ENCODE measurements around the gene C2CD4D. TPM values are rescaled to one million over a fixed set of nuclear protein-coding genes. Genes with fewer than 3 reads are reported as not detected.

C2CD4D gene
- total RNA-seq, 5 donors from 2014 or later (not counting 1 experiment from before 2014, with no cell fraction given) = 0.26 to 1.1 (median 0.85) TPM

DNA sequence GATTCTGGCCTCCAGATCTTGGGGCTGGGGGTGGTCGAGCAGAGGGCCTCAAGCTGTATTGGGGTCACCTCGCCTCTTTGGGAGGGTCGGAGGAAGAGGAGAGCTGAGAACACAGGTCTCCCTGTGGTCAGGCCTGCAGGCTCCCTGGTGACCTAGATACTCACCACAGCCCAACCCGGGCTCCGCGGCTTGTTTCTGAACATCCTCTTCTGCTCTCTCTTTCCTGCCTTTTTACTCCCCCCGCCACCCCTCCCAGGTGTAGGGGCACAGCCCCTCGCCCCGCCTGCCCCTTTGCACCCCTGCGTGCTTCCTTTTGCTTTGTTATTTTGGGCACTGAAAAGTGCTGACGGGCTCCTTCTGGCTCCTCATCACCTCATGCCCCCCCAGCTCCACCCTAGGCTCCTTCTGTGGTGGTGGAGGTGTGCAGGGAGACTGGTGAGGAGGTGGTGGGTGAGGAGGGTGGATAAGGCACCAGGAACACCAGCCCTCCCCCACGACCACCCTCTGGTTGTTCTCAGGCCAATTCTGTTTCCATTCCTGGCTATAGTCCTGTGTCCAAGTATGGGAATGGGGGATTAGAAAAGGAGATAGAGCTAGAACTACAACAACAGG is 23.8 kb downstream of the C2CD4D start:
- DNase-seq (peak; percentile 36 to 71 (median 54)), ATAC-seq (replicated peaks in 1 of 4) (peak; percentile 71 to 92 (median 84))
- ChIA-PET POLR2A (interaction anchor here in 1 of 2 donors (1.0 kb wide), 1 partner anchor 488 kb away, joined by 3 read pairs; no protein-coding TSS in a partner anchor), CTCF (no interaction called here)
- WGBS (ENCODE audit: insufficient coverage) = 0% methylated on average over 3 of the region's 12 CpGs
- H3K36me3 Mint-ChIP-seq = no peaks in the 10 kb centered on the region
- peak overlapping the region; percentile 69 for H3K27ac ChIP-seq (ENCODE audit: low read length)
- no peaks in the 10 kb centered on the region for H3K27me3 Mint-ChIP-seq
- no peaks in the 10 kb centered on the region for H3K36me3 ChIP-seq (ENCODE audit: control insufficient read depth in 2 of 2, extremely low read depth in 1 of 2, insufficient read depth in 1 of 2, low read length in 1 of 2)
- H3K4me1 Mint-ChIP-seq = peaks cover 37 to 83% (median 64%) of the 10 kb centered on the region in 3 donors
- no peaks in the 10 kb centered on the region for H3K9me3 ChIP-seq
- peak overlapping the region; percentile 37 to 61 (median 39) for H3K4me3 Mint-ChIP-seq
- H3K27me3 ChIP-seq (replicated peaks in 1 of 2; ENCODE audit: control insufficient read depth in 2 of 2, extremely low read depth in 1 of 2, insufficient read depth in 2 of 2, low read length in 1 of 2) = peaks cover 0 to 6% of the 10 kb centered on the region in 2 experiments
- H3K4me3 ChIP-seq (ENCODE audit: control insufficient read depth in 1 of 2, extremely low read depth in 1 of 2, low read length in 1 of 2) = no peak overlapping the region
- H3K27ac Mint-ChIP-seq = peak overlapping the region; percentile 83 to 92
- peaks cover 12 to 76% of the 10 kb centered on the region in 2 experiments for H3K4me1 ChIP-seq (ENCODE audit: control insufficient read depth in 1 of 2, extremely low read depth in 1 of 2, insufficient read depth in 2 of 2, low read length in 2 of 2)
- no peaks in the 10 kb centered on the region for H3K9me3 Mint-ChIP-seq

DNA sequence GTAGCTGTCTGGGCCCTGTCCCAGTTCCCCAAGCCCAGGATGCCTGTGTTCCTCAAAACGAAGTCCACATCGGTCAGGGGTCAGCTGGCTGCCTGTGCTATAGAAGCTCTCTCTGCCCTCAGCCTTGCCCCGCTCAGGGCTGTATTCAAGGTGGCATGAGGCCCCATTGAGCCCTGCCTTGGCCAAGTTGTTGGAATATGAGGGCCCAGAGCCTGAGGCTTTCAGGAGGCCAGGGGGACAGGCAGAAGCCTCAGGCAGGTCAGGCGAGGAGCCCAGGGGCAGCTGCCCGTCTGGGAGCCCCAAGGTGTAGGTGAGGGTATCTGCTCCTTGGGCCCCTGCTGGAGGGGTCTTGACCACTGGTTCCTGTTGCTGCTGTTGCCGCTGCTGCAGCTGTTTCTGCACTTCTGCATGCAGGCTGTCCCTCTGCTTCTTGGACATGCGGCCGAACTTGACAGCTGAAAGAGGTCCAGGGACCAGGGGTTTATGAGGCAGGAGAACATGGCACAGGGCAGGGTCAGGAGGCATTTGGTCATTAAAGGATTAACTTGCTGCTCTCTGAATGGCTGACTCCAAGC is 24.6 kb downstream of the C2CD4D start:
- H3K27ac Mint-ChIP-seq = peak overlapping the region; percentile 83 to 92
- H3K36me3 ChIP-seq (ENCODE audit: control insufficient read depth in 2 of 2, extremely low read depth in 1 of 2, insufficient read depth in 1 of 2, low read length in 1 of 2) = no peaks in the 10 kb centered on the region
- no peaks in the 10 kb centered on the region for H3K27me3 Mint-ChIP-seq
- no peak overlapping the region for H3K4me3 ChIP-seq (ENCODE audit: control insufficient read depth in 1 of 2, extremely low read depth in 1 of 2, low read length in 1 of 2)
- peaks cover 0 to 6% of the 10 kb centered on the region in 2 experiments for H3K27me3 ChIP-seq (replicated peaks in 1 of 2; ENCODE audit: control insufficient read depth in 2 of 2, extremely low read depth in 1 of 2, insufficient read depth in 2 of 2, low read length in 1 of 2)
- DNase-seq = no peak
- WGBS (ENCODE audit: insufficient coverage) = 81% methylated on average over 8 of the region's 8 CpGs
- peaks cover 12 to 68% of the 10 kb centered on the region in 2 experiments for H3K4me1 ChIP-seq (ENCODE audit: control insufficient read depth in 1 of 2, extremely low read depth in 1 of 2, insufficient read depth in 2 of 2, low read length in 2 of 2)
- POLR2A ChIA-PET = interaction anchor here in 1 of 2 donors (0.7 to 0.8 kb wide), 2 partner anchors 13 to 222 kb away, joined by 3 read pairs; no protein-coding TSS in a partner anchor
- H3K9me3 ChIP-seq = no peaks in the 10 kb centered on the region
- H3K9me3 Mint-ChIP-seq = no peaks in the 10 kb centered on the region
- H3K4me1 Mint-ChIP-seq = peaks cover 32 to 76% (median 56%) of the 10 kb centered on the region in 3 donors
- H3K36me3 Mint-ChIP-seq = no peaks in the 10 kb centered on the region
- H3K27ac ChIP-seq (ENCODE audit: low read length) = peak overlapping the region; percentile 37
- H3K4me3 Mint-ChIP-seq = peak overlapping the region in 1 of 3 donors; percentile 61
- CTCF ChIA-PET = no interaction called here
- no peak for ATAC-seq (replicated peaks in 1 of 4)

DNA sequence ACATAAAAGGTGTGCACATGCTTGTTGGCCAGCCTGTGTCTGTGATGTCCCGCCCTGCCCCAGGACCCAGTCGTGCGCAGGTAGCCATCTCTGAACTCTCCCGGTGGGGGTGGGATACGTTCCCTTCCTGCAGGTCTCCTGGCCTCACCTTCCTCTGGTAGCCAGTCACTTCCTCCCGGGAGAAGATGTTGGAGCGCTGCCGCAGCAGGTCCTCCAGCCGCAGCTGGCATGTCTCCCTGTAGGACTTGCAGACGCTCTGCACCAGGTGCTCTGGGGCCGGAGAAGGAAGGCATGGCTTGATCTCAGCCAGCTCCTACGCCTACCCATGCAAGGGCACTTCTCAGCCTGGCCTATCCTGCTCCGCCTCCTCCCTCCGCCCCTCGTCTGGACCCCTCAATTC is 25.2 kb downstream of the C2CD4D start:
- ATAC-seq (replicated peaks in 1 of 4) (no peak), DNase-seq (no peak)
- Mint-ChIP-seq H3K4me1 (peaks cover 36 to 70% (median 50%) of the 10 kb centered on the region in 3 donors), H3K36me3 (no peaks in the 10 kb centered on the region), H3K27ac (peak overlapping the region in 1 of 2 donors; percentile 48), H3K4me3 (no peak overlapping the region), H3K27me3 (no peaks in the 10 kb centered on the region), H3K9me3 (no peaks in the 10 kb centered on the region)
- H3K4me1 ChIP-seq (ENCODE audit: control insufficient read depth in 1 of 2, extremely low read depth in 1 of 2, insufficient read depth in 2 of 2, low read length in 2 of 2) = peaks cover 12 to 62% of the 10 kb centered on the region in 2 experiments
- peaks cover 0 to 6% of the 10 kb centered on the region in 2 experiments for H3K27me3 ChIP-seq (replicated peaks in 1 of 2; ENCODE audit: control insufficient read depth in 2 of 2, extremely low read depth in 1 of 2, insufficient read depth in 2 of 2, low read length in 1 of 2)
- ChIA-PET POLR2A (interaction anchor here in 1 of 2 donors (0.8 kb wide), 1 partner anchor 13 kb away, joined by 3 read pairs; no protein-coding TSS in a partner anchor), CTCF (no interaction called here)
- H3K9me3 ChIP-seq = no peaks in the 10 kb centered on the region
- no peak overlapping the region for H3K4me3 ChIP-seq (ENCODE audit: control insufficient read depth in 1 of 2, extremely low read depth in 1 of 2, low read length in 1 of 2)
- H3K27ac ChIP-seq (ENCODE audit: low read length) = no peak overlapping the region
- H3K36me3 ChIP-seq (ENCODE audit: control insufficient read depth in 2 of 2, extremely low read depth in 1 of 2, insufficient read depth in 1 of 2, low read length in 1 of 2) = peaks cover 0 to 2% of the 10 kb centered on the region in 2 donors
- 92% methylated on average over 15 of the region's 15 CpGs for WGBS (ENCODE audit: insufficient coverage)

DNA sequence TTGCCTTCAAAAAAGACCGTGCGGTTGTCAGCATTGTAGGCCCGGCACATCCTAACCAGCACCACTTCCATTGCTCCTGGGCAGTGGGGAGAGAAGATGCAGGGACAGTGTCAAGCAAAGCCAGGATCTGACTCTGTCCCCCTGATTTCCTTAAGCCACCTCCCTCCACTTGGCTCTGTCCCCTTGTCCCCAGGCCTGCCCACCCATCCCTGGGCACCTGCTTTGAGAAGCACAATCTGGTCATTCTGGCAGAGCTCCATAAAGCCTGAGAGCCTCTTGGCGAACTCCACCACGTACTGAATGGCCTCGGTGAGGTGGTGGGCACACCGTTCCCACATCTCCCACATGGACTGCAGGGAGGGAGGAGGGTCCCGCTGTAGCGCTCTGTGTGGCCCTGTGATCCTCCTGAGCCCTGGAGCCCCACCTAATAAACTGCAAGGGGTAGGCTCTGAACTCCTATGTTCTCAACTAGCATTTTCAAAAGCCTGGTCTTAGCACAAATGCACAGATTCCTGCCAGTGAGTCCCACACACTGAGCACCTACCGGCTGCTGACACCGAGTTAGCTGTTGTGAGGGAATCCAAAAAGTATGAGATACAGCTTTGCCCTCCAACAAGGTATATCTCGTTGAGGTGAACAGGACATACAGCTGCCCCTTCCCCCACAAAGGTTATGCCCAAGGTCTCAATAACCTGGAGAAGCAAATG is 26.2 kb downstream of the C2CD4D start:
- Mint-ChIP-seq H3K27me3 (no peaks in the 10 kb centered on the region), H3K9me3 (no peaks in the 10 kb centered on the region), H3K4me1 (peaks cover 36 to 61% (median 47%) of the 10 kb centered on the region in 3 donors), H3K36me3 (no peaks in the 10 kb centered on the region), H3K4me3 (no peak overlapping the region), H3K27ac (peak overlapping the region; percentile 49 to 55)
- Histone ChIP-seq H3K36me3 (ENCODE audit: control insufficient read depth in 2 of 2, extremely low read depth in 1 of 2, insufficient read depth in 1 of 2, low read length in 1 of 2) (peaks cover 0 to 2% of the 10 kb centered on the region in 2 donors), H3K27ac (ENCODE audit: low read length) (peak overlapping the region; percentile 7), H3K4me1 (ENCODE audit: control insufficient read depth in 1 of 2, extremely low read depth in 1 of 2, insufficient read depth in 2 of 2, low read length in 2 of 2) (peaks cover 12 to 53% of the 10 kb centered on the region in 2 experiments), H3K27me3 (replicated peaks in 1 of 2; ENCODE audit: control insufficient read depth in 2 of 2, extremely low read depth in 1 of 2, insufficient read depth in 2 of 2, low read length in 1 of 2) (peaks cover 0 to 6% of the 10 kb centered on the region in 2 experiments), H3K9me3 (no peaks in the 10 kb centered on the region), H3K4me3 (ENCODE audit: control insufficient read depth in 1 of 2, extremely low read depth in 1 of 2, low read length in 1 of 2) (no peak overlapping the region)
- WGBS (ENCODE audit: insufficient coverage) = 95% methylated on average over 4 of the region's 12 CpGs
- DNase-seq (no peak), ATAC-seq (replicated peaks in 1 of 4) (no peak)
- POLR2A ChIA-PET = no interaction called here
- CTCF ChIA-PET = no interaction called here

DNA sequence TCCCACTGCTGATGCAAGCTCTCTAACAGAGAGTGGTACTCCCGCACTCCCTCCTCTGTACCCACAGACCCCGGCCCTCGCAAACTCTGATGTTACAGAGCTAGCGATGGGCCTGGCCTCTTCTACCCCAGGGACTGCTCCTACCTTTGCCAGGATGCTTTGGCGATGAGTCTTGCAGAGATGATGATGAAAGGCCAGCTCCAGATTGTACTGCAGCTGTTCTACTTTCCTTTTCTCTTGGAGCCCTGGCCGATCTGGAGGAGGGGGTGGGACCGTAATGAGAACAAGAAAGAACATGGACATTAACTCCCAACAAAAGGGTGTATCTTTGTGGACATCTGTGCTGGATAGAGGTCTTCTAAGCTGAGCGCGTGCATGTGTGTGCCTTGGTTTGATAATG is 28.4 kb downstream of the C2CD4D start:
- WGBS (ENCODE audit: insufficient coverage) = 100% methylated on average over 5 of the region's 9 CpGs
- Mint-ChIP-seq H3K27ac (no peak overlapping the region), H3K4me3 (no peak overlapping the region), H3K36me3 (no peaks in the 10 kb centered on the region), H3K27me3 (no peaks in the 10 kb centered on the region), H3K9me3 (no peaks in the 10 kb centered on the region), H3K4me1 (peaks cover 25 to 39% (median 28%) of the 10 kb centered on the region in 3 donors)
- CTCF ChIA-PET = no interaction called here
- DNase-seq (no peak), ATAC-seq (replicated peaks in 1 of 4) (no peak)
- POLR2A ChIA-PET = interaction anchor here in 1 of 2 donors (0.6 kb wide), 1 partner anchor 13 kb away, joined by 3 read pairs; no protein-coding TSS in a partner anchor
- Histone ChIP-seq H3K27ac (ENCODE audit: low read length) (peak overlapping the region; percentile 19), H3K4me1 (ENCODE audit: control insufficient read depth in 1 of 2, extremely low read depth in 1 of 2, insufficient read depth in 2 of 2, low read length in 2 of 2) (peaks cover 8 to 31% of the 10 kb centered on the region in 2 experiments), H3K27me3 (replicated peaks in 1 of 2; ENCODE audit: control insufficient read depth in 2 of 2, extremely low read depth in 1 of 2, insufficient read depth in 2 of 2, low read length in 1 of 2) (peaks cover 0 to 6% of the 10 kb centered on the region in 2 experiments), H3K4me3 (ENCODE audit: control insufficient read depth in 1 of 2, extremely low read depth in 1 of 2, low read length in 1 of 2) (no peak overlapping the region), H3K36me3 (ENCODE audit: control insufficient read depth in 2 of 2, extremely low read depth in 1 of 2, insufficient read depth in 1 of 2, low read length in 1 of 2) (peaks cover 0 to 2% of the 10 kb centered on the region in 2 donors), H3K9me3 (no peaks in the 10 kb centered on the region)

DNA sequence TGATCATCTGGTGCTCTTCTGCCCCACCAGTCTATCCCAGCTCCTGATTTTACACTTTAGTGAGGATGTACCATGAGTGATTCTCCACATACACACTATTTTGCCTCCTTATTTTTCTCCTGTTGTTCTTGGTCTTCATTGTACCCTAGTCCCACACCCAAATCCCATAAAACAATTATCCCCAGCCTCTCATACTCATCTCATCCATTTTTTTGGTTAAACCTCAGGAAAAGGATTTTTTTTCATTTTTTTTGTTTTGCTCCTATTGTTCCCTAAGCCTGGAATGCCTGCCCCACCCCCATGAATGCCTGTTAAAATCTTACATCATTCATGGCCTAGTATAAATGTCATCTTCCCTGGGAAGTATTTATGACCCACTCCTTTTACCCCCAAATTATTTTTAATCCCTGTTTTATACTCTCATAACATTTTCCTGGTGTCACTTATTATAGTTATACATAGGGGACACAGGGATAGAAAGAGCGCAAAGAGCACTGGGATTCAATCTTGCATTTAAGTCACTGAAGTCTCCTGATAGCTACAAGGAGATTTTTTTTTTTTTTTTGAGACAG is 29.5 kb downstream of the C2CD4D start:
- Histone ChIP-seq H3K27ac (ENCODE audit: low read length) (no peak overlapping the region), H3K9me3 (no peaks in the 10 kb centered on the region), H3K4me1 (ENCODE audit: control insufficient read depth in 1 of 2, extremely low read depth in 1 of 2, insufficient read depth in 2 of 2, low read length in 2 of 2) (peaks cover 0 to 20% of the 10 kb centered on the region in 2 experiments), H3K4me3 (ENCODE audit: control insufficient read depth in 1 of 2, extremely low read depth in 1 of 2, low read length in 1 of 2) (no peak overlapping the region), H3K36me3 (ENCODE audit: control insufficient read depth in 2 of 2, extremely low read depth in 1 of 2, insufficient read depth in 1 of 2, low read length in 1 of 2) (peaks cover 0 to 2% of the 10 kb centered on the region in 2 donors), H3K27me3 (replicated peaks in 1 of 2; ENCODE audit: control insufficient read depth in 2 of 2, extremely low read depth in 1 of 2, insufficient read depth in 2 of 2, low read length in 1 of 2) (peaks cover 0 to 6% of the 10 kb centered on the region in 2 experiments)
- ATAC-seq (replicated peaks in 1 of 4) = no peak
- Mint-ChIP-seq H3K36me3 (no peaks in the 10 kb centered on the region), H3K27ac (no peak overlapping the region), H3K4me1 (peaks cover 13 to 28% (median 18%) of the 10 kb centered on the region in 3 donors), H3K9me3 (no peaks in the 10 kb centered on the region), H3K27me3 (no peaks in the 10 kb centered on the region), H3K4me3 (no peak overlapping the region)
- no CpG with 5 or more reads among the region's 1 CpG for WGBS (ENCODE audit: insufficient coverage)
- ChIA-PET POLR2A (no interaction called here), CTCF (no interaction called here)
- DNase-seq = no peak
